RPMI7951 (cell line): ENCODE results near the gene NAT8L. TPM values are rescaled to one million over a fixed set of nuclear protein-coding genes. Genes with fewer than 3 reads are reported as not detected.
A peak's percentile ranks its signal among the peaks of the same experiment; 100 is the strongest.

Source experiments
- DNase-seq: peaks from one replicate; pipeline ENCODE4 v3.0.0-alpha.2; 2012; ENCODE audit warnings: low read depth
- total RNA-seq: library from RNA; depleted of rRNA; stranded (reverse); fragments of >200 nt; shearing (Covaris generic); gene quantifications from 2 replicates; pipeline ENCODE4 v1.2.3, GENCODE V29; 2014

NAT8L gene
- total RNA-seq, 1 experiment from 2014 or later, result not detected

DNA sequence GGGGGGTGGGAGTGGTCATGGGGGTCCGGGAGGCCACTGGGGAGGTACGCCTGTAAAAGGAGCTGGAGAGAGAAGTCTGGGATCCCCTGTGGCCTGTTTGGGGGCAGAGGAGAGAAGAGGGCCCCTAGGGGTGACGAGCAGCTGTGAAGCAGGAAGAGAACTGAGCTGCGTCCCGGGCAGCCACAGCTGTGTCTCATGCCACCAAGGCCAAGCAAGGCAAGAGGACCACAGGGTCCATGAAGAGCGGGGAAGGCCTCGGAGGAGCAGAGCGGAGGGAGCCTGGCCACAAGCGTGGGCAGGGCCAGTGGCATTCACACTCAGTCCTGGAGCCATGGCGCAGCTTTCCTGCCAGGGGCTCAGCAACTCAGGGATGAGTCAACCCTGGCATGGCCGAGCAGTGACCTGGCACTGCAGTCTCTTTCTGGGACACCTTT lies 13.6 kb upstream of the NAT8L start:
- DNase-seq, result peak; percentile 11

DNA sequence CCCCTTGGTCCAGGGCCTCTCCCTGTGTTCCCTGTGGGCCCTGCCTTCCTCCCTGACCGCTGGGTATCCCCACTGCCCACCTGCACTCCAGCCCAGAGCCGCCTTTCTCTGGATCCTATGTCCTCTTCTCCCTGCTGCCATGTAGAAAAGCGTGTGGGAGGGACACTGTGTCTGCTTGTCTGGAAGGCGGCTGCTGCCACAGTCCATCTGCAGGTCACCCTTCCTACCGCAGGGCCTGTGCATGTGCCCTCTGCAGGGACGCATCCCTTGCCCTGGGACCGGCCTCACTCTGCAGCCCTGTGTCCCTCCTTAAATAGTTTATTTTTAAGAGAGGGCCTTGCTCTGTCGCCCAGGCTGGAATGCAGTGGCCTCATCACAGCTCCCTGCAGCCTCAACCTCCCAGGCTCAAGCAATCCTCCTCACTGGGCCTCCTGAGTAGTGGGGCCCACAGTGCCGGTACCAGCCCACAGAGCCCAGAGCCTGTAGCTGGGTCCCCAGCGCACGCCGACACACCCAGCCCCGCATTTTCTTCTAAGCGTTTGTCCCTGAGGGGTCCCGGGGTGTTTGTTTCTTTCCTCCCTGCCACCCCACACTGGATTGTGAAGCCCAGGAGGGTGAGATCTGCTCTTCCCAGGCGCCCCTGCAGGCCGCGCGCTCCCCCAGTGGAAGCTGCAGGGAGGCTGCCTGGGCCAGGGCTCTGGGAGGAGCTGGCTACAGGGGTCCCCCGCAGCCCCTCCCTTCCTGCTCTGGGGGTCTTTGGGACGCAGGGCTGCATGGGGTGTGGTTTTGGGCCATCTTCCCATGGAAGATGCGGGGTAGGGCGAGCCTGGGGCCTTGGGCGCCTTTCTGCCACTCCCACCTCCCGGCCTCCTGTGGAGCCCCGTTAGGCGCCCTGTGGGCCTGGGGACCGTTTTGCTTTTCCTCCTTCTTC lies 12.8 kb upstream of the NAT8L start:
- no peak for DNase-seq

DNA sequence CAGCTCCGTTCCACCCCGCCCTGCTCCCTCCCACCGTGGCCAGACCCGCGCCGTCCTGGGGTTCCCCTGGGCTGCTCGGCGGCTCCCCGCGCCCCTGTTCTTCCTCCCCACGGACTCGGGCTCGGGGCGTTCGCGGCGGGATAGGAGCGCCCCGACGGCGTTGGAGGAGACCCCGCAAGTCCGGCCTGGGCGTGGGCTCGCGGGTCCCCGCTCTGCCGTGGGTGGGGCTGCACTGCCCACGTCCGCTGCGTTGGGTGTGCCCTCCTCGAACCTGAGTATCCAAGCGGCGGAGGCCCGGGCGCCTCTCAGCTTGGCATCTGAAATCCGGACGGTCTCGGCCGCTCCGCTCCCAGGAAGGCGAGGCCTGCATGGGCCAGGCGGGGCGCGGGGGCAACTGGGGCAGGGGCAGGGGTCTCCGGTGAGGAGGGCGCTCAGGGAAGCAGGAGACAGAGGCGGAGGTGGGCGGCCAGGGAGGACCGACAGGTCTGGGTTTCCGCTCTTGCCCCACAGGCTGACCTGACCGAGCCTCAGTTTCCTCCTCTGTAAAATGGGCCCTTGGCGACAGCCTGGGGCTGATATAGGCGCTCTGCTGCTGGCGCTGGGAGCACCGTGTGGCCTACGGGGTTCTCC lies 12.0 kb upstream of the NAT8L start:
- no peak for DNase-seq

DNA sequence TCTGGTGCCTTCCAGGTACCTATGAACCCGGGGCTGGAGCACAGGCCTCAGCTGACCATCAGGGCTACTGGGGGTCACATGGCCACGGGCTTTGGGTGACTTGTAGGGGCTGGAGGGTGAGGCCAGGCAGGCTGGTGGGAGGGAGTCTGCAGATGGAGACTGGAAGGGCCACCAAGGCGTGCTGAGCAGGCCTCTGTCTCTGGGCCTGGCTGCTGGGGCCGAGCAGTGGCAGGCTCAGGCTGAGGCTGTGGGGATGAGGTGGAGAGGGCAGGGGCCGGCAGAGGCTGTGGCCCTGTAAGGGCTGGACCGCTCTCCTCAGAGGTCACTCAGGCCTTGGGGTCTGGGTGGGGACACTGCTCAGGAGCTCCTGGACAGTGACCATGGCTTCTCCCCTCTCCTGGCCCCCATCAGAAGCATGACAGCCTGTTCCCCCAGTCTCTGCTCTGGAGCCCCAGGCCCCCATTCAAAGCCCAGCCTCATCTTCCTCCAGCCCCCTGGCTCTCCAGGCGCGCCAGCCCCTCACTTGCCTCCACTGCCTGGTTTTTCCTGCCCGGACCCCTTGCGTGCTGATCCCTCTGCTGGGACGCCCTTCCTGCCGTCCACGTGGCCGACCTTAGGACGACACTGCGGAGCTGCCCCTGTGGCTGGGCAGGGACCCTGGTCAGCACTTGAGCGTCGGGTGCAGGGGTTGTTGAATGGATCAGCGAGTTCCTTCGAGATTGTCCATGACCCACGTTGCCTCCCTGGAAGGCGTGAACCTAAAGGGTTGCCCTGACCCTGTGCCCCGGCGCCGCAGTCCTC lies 11.1 kb upstream of the NAT8L start:
- DNase-seq, result no peak

DNA sequence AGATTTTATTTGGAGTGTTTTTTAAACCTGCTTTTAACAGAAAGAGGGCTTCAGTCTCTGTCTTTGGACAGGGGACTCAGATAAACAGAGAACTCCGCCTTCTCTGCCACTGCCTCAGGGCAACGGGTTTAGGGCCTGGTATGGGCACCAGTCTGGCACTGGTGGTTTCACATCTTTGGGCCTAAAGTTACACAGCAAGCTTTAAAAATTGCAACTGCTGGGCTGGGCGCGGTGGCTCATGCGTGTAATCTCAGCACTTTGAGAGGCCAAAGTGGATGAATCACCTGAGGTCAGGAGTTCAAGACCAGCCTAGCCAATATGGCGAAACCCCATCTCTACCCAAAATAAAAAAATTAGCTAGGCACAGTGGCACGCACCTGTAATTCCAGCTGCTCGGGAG lies 10.3 kb upstream of the NAT8L start:
- DNase-seq, result peak; percentile 25

DNA sequence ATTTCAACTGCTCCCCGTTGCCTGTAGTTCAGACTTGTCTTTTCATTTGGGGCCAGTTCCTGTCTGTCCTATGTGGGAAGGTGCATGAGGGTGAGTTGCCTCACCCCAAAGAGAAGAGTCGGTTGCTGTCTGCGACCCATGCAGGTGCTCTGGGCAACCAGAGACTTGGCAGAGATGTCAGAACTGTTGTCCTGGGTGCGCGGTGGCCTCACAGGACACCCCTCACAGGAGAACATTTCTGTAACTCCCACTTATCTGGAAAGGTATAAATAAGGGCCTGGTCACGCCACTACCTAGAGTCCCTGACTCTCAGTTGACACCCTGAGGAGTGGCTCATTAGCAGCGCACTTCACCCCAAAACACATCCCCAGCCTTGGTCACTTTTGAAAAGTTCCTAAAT lies 9.7 kb upstream of the NAT8L start:
- DNase-seq, result no peak

DNA sequence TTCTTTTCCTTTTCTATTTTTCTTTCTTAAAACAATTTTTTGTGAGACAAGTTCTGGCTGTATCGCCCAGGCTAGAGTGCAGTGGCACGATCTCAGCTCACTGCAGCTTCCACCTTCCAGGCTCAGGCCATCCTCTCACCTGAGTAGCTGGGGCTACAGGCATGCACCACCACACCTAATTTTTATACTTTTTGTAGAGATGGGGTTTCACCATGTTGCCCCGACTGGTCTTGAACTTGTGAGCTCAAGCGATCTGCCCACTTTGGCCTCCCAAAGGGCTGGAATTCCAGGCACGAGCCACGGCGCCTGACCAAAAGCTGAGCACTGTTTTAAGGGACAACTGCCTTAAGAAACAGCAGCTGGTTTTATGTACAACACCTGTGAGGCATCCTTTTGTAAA lies 9.3 kb upstream of the NAT8L start:
- DNase-seq, result no peak

DNA sequence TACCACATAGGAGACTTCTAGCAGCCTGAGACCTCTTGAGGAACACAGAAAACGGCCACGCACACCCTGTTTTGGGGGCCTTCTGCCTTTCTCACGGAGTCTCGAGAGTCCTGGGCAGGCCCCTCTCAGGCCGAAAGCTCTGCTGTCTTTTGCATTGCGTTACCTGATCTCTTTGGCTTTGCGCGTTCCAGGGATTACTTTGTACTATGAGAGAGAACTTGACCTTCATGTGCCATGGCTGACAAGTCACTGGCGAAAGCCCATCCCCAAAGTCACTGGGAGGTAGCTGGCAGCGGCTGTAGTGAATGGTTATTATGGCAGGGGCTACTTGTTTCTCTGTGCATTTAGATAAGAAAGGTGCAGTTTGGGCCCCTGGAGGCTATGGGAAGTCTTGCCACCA lies 8.0 kb upstream of the NAT8L start:
- DNase-seq, result no peak

DNA sequence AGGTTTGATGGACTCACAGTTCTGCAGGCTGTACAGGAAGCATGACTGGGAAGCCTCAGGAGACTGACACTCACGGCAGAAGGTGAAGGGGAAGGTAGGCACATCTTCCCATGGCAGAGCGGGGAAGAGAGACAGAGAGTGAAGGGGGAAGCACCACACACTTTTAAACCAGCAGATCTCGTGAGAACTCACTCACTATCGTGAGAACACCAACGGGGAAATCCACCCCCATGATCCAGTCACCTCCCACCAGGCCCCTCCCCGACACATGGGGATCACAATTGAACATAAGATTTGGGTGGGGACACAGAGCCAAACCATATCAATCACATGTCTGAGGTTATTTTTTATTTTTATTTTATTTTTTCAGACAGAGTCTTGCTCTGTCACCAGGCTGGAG lies 4.9 kb upstream of the NAT8L start:
- DNase-seq, result no peak

DNA sequence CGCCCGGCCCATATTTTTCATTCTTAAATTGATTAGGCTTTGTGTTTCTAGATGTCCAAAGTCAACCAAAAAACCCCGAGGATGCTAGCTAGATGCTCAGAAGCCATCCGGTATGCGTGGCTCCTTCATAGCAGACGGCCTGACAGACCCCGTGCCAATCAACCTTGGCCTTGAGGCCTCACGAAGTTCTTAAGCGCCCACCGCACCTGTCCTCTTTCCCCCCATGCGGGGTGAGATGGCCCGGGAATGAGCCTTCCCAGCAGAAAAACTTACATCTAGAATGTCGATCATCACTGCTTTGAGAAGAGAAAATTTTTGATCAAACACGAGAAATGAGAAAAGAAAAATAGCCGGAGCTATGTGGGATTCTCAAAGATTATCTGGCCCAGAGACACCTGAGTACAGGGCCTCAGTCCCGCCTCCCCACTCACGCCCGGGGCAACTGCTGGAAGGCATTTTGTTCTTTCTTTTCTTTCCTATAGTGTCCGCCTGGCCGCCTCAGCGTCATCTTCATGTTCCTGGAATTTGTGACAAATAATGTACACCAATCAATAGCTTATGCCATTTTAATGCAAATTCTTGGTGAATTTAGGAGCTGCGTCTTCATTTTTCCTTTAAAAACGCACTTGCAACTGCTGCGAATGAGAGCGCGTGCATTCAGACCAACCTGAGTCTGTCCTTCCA lies 1.6 kb upstream of the NAT8L start:
- DNase-seq, result no peak

DNA sequence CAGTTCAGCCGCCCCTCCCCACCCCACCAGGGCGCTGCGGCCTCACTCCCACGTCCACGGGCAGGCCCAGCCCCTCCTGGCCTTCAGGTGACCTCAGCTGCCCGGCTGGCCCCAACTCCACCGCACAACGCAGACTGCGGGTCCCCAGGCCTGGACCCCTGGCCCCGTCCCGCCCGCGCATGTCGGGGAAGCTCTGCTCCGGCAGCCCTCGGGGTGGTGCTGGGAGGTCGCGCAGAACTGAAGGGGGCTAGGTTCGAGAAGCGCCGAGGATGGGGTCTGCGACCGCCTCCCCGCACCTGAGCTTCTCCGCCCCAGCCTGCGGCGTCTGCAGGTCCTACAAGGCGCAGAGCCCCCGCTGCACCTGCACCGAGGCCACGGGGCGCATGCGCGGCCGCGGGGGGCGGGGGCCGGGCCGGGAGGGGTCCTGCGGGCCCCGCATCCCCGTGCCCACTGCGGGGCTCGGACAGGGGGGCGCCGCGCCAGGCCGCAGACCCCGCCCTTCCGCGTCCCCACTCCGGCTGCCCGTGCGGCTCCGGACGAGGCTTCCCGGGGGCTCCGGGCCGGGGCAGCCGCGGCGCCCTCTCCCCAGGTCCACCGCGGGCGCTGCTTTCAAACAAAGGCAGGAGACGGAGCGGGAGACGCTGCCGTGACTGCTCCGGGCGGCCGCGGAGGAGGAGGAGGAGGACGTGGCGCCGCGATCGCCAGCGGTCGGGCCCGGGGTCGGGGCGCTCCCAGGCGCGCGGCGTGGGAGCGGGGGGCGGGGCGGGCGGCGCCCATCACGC lies 672 bp upstream of the NAT8L start:
- no peak for DNase-seq

DNA sequence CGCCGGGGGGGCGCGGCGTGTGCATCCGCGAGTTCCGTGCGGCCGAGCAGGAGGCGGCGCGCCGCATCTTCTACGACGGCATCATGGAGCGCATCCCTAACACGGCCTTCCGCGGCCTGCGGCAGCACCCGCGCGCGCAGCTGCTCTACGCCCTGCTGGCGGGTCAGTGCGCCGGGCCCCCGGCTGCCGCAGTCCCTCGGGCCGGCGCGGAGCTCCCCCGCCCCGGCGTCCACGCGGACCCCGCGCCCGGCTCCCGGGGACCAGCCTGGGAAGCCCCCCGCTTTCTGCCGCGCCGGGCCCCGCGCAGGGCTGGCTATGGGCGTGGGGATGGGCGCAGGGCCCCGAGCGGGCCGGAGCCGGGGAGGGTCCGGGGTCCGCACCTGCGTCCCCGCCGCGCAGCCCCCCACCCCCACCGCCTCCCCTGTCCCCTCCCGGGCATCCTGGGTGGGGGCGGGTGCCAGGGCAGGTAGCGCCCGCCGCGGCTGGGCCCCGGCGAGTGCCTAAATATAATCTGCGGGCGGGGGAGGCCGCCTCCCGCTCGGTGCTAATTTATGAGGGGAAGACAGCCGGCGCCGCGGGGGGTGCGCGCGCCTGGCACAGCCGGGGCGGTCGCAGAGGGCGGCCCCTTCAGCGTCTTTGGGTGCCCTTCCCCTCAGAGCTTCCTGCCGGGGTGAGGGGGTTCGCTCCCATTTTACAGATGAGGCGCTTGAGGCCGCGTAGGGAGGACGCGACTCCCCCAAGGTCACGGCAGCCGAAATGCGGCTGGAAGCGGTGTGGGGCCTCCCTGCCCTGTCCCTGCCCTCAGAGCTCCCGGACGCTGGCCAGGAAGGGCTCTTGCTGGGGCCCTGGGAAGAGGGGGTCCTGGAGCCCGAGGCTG lies 837 bp downstream of the NAT8L start:
- DNase-seq, result no peak

DNA sequence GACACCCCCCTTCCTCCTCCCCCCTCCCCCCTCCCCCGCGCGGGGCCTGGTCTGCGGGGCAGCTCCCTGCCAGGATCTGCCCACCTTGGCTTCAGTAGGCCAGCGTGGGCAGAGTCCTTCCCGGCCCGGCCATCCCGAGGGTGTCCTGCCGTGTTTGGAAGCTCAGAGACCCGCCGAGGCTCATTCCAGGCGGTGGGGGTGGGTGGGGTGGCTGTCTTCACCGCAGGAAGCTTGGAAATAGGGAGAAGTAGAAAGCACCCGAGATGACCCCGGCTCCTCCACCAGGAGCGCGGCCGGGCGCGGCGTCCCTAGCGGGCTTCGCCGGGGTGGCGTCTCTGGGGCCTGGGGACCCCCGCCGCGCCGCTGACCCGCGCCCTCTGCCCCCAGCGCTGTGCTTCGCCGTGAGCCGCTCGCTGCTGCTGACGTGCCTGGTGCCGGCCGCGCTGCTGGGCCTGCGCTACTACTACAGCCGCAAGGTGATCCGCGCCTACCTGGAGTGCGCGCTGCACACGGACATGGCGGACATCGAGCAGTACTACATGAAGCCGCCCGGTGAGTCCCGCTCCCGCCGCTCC lies 1.6 kb downstream of the NAT8L start:
- DNase-seq, result no peak

DNA sequence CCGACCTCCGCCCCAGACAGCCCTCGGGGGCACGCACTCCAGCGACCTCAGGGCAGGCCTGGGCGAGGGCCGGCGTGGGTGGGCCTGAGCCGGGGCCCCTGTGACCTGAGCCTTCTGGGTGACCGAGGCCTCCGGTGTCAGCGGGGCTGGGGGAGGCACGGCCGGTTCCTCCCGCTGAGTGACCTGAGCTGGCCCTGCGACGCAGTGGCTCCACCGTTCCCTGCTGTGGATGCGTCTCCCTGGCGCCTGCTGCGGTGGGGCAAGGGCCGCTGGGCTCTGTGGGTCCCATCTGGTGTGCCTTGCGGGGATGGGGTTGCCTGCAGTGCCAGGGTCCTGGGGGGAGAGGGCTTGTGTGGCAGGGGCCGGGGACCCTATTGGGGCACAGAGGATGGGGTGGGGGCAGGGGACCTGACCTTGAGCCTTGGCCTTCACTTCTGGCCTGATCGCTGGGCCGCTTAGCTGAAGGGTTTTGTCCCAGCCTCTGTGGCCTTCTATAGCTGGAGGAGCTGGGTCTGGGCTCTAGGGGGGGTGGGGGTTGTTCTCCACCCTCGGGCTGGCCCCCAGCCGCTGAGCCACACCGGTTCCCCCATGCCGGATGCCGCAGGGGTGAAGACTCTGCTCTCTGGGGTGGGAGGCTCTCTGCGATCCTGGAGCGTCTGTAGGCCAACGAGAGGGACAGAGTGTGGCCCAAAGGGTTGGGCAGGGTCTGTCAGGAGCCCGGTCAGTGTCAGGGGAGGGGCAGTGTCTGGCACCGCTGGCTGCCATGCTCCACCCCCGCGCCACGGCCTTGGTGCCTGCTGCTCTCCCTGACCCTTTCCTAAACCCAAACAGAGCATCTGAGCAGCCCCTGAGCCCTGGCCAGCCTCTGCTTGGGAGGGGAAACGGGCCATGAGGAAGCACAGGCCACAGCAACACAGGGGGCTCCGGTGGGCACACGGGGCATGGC lies 2.3 kb downstream of the NAT8L start:
- DNase-seq, result no peak

DNA sequence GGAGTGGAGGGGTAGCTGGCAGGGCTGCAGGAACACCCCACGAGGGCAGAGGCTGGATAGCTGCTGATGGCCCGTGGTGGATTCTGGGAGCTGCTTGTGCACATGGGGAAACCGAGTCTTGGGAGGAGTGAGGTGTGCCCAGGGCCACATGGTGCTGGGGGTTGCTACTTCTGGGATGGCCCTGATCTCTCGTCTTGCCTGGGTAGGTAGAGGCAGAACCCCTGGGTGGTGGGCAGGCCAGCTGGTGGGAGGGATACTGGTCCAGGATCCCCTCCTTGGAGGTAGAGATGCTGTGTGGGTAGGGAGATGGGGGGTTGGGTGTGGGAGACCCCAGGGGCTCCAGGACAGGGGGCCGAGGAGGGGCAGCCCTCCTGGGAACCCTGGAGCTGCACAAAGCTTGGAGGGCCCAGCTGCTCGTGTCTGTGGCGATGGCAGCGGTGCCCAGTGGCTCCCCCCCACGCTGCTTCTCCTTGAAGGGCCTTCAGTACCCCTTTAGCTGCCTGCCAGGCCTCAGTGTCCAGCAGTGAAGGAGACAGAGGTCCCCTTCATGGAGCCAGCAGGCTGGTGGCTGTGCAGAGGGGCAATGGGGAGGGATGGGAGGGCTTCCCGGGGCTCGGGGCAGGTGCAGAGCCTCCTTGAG lies 3.2 kb downstream of the NAT8L start:
- no peak for DNase-seq

DNA sequence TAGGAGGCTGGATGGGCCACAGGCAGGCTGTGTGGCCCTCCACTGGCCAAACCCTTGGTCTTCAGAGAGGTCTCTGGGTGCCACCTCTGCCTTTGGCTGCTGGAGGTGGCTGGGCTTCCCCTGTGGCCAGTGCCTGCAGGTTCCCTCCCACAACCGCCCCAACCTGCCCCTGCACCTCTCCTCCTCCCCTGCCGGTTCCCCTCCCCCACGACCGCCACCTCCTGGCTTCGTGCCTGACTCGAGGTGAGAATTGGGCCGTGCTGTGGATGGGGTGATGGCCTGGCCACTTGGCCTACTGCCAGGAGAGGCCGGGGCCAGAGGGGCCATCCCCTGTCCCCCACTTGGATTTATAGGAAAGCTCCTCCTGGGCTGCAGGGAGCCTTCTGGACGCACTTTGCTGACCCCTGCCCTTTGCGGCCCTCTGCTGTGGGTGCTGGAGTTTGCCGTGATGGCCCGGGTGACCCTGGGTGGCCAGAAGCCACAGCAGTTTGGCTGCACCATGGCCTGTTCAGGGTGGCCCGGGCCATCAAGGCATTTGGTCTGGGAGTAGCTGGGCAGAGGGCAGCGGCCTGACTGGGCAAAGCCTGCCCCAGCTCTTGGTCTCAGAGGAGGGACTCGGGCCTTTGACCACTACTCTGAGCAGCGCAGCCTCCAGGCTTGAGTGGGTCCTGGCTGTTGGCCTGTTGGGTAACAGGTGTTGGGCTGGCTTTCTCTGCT lies 3.8 kb downstream of the NAT8L start:
- DNase-seq, result no peak

DNA sequence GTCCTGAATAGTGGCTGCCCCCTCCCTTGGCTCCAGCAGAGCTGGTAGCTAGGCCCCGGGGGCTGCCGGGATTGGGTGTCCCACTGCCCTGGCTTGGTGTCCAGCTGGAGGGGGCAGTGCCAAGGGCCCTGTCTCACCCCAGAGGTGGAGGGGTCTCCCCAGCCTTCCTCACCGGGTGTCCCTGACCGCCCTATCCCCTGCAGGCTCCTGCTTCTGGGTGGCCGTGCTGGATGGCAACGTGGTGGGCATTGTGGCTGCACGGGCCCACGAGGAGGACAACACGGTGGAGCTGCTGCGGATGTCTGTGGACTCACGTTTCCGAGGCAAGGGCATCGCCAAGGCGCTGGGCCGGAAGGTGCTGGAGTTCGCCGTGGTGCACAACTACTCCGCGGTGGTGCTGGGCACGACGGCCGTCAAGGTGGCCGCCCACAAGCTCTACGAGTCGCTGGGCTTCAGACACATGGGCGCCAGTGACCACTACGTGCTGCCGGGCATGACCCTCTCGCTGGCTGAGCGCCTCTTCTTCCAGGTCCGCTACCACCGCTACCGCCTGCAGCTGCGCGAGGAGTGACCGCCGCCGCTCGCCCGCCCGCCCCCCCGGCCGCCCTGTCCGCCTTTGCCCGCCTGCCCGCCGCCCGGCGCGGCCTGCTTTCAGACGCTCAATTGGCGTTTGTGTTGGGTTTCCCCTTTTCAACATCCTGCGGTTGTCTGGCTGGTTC lies 4.6 kb downstream of the NAT8L start:
- DNase-seq, result no peak
